ENCODE data around the gene BCAS1.

The BCAS1 gene

DNA sequence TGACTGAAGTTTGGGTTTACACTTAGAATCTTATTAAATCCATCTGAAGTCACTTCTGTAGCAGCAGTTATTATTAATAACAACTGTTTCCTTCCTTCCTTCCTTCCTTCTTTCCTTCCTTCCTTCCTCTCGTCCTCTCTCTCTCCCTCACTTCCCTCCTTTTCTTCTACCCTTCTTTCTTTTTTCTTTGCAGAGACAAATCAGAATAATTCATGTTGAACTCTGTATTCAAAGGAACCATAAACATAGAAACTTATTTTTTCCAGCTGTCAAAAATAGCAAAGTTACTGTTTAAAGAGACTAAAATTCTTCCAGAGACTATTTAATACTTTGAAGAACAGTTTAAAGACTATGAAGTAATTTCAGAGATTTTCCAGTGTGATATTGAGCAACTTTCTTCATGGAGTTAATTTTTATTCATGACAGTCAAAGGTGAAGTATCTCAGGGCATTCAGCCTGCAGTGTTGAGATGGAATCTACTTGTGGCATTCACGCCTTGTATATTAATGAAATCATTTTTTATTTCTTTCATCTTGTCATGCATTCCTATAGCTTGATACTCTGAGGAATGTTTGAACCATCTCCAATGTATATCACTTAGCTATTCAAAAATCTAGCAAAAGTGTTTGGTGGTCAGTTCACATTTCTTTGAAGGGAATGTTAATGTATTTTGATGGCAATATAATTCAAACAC, 109.7 kb downstream of the BCAS1 start:
- no peak for DNase-seq (ENCODE audit: low spot score)

DNA sequence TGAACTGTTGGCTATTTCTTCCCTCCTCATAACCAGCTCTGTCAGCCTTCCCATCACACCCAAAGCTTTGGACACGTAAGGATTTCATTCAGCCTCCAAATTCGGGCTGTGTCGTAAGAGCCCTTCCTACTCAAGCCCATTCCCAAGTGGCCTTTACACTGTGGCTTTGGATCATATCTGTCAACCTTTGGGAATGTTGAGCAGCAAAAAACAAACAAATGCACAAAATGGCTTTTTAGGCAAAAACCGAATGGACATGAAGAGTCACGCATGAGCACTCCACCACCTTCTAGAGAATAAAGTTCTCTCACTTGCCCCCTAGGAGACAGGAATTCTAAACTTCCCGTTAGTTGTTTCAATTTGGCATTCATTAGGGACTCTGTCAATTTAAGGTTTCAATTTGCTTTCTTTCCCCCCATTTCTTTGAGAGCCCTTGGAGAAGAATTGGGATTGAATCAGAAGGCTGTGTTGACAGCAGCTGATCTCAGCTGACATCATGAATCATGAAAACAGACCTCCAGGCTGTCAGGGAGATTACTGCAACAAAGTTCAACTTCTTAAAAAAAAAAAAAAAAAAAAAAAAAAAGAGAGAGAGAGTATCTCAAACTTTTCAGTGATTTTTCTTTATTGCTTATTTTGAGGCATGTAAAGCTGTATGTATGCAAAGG, 110.3 kb downstream of the BCAS1 start:
- no peak for DNase-seq (ENCODE audit: low spot score)

DNA sequence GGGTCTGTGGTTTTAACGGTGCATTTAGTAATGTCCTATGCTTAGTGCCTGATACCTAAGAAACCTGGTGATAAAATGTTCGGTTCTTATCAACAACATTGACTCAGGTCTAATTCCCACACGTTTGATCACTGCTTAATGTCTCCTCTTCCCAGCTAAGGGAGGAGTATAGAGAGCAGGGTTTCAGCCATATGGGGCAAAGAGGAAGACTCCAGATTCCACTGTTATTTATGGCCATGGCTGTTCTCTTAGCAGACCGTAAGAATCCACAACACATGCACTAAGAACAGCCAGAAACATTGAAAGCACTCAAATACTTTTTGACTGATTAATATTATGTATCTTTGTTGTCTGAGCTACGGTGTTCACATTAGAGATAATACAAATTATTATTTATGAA, 112.1 kb downstream of the BCAS1 start:
- DNase-seq (ENCODE audit: low spot score) = no peak

DNA sequence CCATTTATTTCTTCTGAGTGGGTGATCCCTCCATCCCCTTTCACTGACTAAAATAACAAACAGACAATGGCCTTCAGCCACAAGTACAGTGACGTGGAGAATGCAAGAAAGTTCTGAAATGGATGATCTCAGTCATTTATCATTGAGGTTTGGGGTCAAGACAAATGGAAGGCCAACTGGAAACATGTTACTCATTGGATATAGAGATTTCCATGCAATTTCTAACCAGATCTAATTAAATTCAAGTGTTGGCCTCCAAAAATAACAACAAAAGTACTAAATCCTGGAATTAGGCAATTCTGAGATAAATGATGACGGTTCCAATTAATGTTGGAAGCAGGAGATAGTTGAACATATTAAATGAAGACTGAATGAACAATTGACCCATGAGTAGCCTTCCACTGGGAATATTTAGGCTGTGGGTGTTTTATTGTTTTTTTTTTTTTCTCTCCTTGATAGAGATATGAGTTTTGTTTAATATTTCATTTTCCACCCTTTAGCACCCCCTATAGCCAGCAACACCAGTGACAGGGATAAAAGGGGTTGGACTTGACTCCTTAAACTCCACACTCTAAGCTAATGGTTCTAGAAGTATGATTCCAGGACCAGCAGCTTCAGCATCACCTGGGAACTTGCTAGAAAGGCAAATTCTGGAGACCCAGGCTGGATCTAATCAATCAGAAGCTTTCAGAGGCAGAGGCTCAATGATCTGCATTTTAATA, 112.8 kb downstream of the BCAS1 start:
- no peak for DNase-seq (ENCODE audit: low spot score)

DNA sequence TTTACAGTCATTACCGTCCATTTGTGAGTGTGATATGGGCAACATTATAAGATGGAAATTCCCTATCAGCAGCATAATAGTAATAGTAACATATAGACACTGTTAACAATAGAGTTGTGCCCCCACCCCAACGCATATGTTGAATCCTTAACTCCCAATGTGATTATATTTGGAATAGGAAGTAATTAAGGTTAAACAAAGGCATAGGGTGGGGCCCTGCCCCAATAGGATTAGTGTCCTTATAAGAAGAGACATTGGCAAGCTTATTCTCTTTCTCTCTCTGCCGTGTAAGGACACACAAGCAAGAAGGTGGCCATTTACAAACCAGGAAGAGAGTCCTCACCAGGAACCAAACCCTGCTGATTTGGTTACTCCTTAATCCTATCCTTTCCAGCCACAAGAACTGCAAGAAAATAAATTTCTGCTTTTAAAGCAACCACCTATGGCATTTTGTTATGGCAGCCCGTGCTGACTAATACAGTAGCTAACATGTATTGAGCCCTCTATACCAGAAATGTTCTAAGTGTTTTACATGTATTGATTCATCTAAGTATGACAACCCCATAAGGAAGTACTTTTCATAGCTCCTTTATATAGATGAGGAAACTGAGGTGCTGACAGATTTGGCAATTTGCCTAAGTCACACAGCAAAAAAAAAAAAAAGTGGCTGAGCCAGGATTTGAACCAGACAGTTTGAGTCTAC, 114.2 kb downstream of the BCAS1 start:
- DNase-seq (ENCODE audit: low spot score) = no peak

DNA sequence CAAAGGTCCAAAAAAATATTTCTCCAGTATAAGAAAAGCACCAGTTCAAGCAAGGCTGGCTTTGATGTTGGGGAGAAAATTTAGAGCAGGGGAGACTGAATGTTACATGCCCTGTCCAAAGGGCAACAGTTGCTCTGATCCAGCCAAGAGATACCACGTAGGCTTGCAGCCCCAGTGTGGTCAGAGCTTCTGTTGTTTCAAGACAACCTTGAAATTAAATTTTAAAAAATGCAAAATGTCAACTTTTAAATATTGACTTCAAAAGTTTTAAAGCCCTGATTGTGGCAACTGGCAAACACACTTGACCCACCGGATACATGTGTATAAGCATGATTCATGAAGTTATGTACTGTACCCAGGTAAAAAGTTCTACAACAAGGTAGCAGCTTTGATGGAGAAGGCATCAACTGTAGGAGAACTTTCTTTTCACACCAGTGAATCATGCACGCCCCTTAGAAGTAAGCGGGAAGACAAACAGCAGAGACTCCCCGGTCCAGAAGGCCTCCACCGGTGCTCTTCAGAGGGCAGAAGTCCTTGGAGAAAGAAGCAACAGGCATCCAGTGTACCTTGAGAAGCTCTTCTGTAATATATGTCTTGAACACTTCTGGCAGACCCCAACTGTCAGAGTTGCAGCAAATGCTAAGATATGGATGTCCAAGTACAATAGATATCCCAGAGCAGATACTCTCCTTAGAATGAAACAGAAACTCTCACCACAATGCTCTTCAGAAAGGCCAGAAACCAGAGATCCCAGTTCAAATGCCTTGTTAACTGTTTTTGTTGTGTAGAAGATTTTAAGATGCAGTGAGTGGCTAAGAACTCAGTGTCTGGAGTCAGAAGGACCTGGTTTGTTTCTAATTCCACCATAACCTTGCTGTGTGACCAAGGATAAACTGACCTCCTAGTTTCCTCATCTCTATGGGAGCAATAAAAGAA, 115.4 kb downstream of the BCAS1 start:
- no peak for DNase-seq (ENCODE audit: low spot score)

DNA sequence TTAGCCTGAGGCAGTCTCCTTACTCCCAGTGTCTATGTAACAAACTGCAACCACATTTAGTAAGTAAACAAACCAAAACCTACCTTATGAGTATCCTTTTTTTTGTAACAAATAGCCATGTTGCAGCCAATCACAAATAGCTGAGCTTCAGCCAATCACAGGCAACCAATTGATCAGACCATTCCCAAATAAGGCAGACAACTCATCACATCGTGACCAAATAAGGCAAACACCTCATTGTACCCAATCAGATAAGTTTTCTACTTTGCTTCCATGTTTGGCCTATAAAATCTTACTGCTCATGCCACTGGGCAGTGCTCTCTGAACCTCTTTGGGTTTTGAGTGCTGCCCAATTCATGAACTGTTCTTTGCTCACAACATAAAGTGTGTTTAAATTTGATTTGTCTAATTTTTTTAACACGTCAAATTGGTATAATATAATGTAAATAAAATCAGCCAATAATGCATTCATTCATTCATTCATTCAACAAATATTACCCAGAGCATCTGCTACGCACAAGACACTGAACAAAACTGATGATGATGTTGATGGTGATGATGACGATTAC, 117.8 kb downstream of the BCAS1 start:
- no peak for DNase-seq (ENCODE audit: low spot score)

DNA sequence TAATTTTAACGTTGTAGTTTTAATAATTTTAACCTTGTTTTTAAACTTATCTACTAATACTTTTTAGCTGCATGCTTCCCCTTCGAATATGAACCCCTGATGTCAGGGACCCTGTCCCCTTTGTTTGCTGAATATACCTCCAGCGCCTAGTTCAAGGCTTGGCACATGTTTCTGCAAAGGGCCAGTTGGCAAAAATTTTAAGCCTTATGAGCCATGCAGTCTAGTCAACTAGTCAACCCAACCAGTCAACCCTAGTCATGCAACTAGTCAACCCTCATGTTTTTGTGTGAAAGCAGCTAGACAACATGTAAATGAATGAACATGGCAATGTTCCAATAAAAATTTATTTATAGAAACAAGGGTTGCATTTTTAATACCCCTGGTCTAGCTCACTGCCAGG, 119.8 kb downstream of the BCAS1 start:
- no peak for DNase-seq (ENCODE audit: low spot score)

DNA sequence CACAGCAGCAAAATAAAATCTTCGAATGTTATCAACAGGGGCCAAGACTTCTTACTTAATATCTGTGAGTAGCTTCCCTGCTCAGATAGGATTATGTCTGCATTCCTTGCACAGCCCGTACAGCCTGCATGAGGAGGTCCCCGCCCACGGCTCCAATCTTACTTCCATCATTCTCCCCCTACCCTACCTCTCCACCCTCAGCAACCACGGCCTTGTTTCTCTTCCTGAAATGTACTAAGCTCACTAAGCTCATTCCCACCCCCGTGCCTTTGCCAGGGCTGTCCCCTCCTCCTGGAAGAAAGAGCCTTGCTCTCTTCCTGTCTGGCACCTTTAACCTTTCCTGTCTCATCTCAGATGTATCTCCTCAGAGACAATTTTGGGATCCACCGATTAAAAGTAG, 120.4 kb downstream of the BCAS1 start:
- DNase-seq (ENCODE audit: low spot score) = no peak

DNA sequence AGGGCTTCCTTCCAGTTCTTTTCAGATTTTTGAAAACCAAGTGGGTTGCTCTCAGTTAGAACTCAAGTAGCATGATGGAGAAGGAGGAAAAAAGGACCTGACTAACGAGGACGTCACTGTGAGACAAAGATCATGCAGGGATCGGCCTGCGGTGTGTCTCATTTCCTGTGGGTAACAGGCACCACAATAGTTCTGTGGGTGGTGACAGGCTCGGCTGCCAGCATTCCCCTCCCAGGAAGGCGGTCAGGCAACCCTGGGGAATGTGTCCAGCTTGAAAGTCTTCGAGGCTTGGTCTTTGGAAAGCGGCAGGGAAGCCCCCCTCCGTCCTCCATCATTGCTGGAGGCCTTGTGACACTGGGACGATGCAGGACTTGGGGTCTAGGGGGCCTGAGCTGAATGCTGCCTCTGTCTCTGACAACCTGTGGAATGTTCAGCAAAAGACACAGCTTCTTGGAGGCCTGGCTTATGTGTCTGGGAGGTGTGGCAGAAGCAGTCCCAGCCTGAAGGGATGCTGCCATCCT, 121.0 kb downstream of the BCAS1 start:
- DNase-seq (ENCODE audit: low spot score) = no peak

DNA sequence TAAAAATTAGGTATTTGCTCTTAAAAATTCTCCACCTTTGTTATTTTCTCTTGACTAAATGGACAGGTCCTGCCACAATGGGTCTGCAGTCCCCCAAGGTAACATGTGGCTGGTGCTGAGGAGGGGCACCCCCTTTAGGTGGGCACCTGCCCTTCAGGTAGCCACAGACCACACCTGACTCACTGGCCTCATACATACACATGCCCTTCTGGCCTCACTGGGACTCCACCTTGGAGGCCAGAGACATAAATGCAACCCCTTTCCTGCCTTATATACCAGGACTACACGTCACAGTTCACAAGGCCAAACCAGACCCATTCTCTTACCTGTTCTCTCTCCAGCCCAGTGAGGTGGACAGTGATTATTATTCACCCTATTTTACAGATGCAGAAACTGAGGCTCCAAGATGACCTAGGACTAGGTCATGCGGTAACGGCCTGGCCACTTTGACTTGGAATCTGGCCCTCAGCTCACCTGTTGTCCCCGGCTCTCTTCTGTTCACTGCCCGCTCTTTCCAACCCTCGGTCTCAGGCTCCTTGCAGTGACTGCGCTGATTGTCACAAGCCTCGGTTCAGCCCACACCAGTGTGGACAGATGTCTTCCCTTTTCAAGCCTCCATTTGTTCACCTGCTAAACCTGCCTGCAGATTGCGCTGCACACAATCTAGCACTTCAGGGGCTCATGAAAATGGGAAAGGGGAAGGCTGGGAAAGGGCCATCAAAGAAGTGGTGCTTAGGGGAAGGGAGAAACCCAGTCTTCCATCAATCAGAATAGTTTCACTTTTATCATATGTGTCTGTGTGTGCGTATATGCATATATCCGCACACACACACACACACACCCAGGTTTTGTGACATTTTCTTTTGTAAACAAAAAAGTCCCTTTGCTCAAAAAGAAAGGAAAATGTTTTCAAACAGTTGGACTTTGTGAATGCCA, 121.7 kb downstream of the BCAS1 start:
- no peak for DNase-seq (ENCODE audit: low spot score)

DNA sequence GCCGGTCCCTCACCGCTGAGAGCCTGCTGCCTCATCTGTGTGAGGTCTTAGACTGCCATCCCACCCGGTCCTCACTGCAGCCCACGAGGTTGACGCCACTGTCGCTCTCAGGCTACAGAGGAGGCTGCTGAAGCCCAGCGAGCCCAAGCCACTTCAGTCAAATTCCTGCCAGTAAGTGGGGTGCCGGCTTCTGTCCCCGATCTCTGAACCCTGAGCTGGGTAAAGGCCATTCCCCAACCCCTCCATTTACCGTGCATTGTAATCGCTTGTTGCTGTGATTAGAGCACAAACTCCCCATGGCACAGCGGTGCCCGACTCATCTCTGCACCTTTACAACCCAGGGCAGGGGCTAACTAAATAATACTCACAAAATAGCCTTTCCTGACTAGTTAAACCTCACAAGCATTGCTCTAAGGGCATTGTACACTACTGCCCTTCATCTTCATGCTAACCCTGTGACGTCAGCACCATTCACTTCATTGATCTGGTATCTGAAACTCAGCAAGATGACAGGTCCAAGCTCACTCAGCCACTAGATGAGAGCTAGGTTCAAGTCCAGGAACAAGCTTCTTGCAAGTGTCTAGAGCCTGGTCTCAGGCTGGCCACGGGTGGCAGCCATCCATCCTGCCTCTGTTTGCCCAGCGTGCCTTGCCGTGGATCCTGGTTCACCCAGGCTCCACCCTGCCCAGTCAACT, 122.7 kb downstream of the BCAS1 start:
- no peak for DNase-seq (ENCODE audit: low spot score)

DNA sequence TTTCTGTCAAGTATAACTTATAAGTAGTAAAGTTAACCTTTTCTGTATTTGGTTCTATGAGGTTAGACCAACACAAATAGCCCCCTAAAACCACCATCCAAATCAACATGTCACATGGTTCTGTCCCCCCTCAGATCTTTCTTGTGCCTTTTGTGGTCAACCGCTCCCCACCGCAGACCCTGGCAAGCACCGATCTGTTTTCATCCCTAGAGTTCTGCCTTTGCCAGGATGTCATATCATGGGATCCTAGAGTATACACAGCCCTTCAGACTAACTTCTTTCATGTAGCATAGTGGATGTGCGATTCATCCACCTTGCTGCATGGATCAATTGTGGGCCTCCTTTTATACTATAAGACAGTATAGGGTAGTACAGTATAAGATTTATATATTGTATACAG, 124.3 kb downstream of the BCAS1 start:
- no peak for DNase-seq (ENCODE audit: low spot score)

DNA sequence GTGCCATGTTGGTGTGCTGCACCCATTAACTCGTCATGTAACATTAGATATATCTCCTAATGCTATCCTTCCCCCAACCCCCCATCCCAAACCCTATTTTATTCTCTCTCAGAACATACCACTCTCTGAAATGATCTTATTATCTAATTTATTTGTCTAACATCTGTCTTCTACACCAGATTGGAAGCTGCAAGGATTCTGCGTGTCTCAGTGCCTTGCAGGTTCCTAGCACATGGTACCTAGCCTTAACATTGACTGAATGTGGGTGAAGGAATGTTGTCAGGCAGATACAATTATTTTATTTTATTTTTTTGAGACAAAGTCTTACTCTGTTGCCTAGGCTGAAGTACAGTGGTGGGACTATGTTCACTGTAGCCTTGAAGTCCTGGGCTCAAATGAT, 124.9 kb downstream of the BCAS1 start:
- no peak for DNase-seq (ENCODE audit: low spot score)

DNA sequence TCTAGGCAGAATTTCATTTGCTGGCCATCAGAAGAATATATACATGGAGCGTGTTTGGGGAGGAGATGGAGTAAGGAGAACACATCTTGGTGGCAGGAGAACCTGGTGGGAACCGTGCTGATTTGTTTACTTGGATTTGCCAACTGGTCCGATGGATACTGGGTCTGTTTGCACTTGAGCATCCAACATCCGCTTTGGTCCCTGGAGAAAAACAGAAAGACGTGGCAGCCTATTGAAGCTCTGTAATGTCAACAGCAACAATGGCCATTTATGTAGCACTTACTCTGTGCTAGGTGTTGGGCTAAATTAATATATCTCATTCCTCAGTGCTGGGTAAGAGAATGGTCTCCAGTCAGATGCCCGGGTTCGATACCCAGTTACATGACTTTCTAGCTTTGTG, 125.6 kb downstream of the BCAS1 start:
- no peak for DNase-seq (ENCODE audit: low spot score)

DNA sequence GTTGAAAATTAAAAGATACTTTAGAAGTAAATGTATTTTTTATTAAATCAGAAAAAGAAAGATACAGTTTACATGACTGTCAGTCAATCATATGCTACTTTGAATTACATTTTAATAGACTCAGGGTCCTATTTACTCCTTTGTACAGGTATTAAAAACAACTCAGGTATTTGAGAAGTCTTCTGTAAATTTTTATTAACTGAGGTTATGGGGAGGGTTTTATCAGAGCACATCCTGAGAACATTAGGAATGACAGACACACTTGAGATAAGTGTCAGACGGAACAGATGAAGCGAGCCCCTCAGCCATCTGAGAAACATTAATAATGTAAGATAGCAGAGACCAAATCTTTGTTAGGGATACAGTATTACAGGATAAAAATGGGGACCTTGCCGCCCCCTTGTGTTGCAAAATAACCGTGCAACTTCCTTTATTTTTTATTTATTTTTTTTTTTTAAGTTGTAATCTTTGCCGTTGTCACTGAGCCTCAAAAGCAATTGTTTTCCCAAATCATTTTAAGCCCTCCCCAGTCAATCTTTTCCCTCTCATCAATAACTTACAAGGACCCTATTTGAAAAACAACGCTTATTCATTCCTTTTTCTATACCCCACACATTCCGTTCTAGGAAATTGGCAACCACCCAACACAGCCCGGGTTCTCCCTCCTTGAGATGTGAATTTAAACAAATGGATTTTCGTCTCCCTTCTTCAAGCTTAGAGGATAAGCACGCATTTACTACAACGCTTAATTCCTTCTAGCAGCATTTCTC, 126.7 kb downstream of the BCAS1 start:
- no peak for DNase-seq (ENCODE audit: low spot score)

DNA sequence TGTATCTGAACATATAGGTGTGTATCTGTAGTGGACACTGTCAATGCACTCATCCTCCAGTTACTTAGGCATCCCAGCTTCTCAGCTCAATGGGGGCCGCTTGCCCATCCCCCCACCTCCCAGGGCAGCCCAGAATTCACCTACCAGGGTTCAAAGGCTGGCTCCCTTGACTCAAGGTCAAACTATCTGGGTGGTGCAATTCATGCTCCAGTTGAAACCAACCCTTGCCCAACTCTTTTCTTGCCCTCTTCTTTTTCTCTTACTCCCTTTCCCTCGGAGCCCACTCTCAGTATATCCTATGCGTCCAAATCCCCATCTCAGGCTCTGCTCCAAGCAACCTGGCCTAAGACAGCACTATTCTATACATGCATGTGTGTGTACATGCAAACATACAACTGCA, 127.4 kb downstream of the BCAS1 start:
- DNase-seq (ENCODE audit: low spot score) = no peak

DNA sequence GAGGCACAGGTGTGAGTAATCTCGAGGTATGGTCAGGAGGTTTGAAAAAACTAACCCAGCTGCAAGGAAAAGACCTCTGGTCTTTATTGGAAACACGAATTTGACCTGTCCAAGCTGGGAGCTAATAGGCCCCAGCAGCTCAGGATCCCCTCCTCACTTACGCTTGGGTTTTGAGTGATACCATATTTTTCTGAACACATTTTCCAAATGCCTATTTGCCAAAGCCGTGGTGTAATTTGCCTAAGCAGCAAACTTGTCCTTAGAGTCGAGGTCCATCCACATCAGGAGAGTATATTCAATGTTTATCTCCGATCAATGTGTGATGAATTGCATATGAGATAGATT, 128.0 kb downstream of the BCAS1 start:
- no peak for DNase-seq (ENCODE audit: low spot score)

All from globus pallidus (tissue), 1 donor.